ENCODE data around the gene EYA4. TPM values are rescaled to one million over a fixed set of nuclear protein-coding genes. Genes with fewer than 3 reads are reported as not detected.

EYA4 gene
- total RNA-seq, 1 experiment from 2014 or later = not detected

DNA sequence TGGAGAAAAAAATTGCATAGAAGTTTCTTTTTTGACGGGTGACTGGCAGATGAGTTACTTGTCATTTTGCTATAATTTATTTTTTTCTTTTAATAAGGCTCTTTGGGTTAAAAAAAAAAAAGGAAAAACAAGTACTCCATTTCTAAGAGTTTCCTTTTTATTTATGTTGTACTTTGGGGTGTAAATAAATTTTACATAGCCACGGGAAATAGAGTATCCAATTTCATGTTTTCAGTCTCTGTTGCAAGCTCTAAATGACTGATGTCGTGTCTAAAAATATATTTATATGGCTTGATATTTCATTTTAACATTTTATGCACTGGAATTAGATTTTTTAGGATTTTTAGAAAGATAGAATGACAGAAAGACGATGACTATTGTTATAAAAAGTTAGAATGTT, 3.4 kb downstream of the EYA4 start:
- Histone ChIP-seq H3K27me3 (ENCODE audit: control insufficient read depth, insufficient read depth, low read length) (peaks cover 6% of the 10 kb centered on the region), H3K4me3 (ENCODE audit: low read depth in 2 of 2, low read length in 2 of 2) (no peak overlapping the region), H3K9me3 (ENCODE audit: control insufficient read depth, insufficient read depth, low read depth, low read length) (no peaks in the 10 kb centered on the region), H3K27ac (ENCODE audit: low read length) (no peak overlapping the region), H3K4me1 (ENCODE audit: control insufficient read depth, insufficient read depth, low read length) (no peaks in the 10 kb centered on the region), H3K36me3 (ENCODE audit: control insufficient read depth, insufficient read depth, low read length) (no peaks in the 10 kb centered on the region)
- ChIA-PET CTCF (no interaction called here), POLR2A (no interaction called here)
- TF ChIP-seq TCF7L2 (IDR thresholded peaks at IDR 0.05; ENCODE audit: low read depth, low read length) (no peak), POLR2AphosphoS5 (IDR thresholded peaks at IDR 0.05; ENCODE audit: low read depth, low read length) (no peak), SIN3A (IDR thresholded peaks at IDR 0.05; ENCODE audit: borderline replicate concordance, insufficient read depth, low read depth, low read length) (no peak)
- TF ChIP-seq, protein P1, sequence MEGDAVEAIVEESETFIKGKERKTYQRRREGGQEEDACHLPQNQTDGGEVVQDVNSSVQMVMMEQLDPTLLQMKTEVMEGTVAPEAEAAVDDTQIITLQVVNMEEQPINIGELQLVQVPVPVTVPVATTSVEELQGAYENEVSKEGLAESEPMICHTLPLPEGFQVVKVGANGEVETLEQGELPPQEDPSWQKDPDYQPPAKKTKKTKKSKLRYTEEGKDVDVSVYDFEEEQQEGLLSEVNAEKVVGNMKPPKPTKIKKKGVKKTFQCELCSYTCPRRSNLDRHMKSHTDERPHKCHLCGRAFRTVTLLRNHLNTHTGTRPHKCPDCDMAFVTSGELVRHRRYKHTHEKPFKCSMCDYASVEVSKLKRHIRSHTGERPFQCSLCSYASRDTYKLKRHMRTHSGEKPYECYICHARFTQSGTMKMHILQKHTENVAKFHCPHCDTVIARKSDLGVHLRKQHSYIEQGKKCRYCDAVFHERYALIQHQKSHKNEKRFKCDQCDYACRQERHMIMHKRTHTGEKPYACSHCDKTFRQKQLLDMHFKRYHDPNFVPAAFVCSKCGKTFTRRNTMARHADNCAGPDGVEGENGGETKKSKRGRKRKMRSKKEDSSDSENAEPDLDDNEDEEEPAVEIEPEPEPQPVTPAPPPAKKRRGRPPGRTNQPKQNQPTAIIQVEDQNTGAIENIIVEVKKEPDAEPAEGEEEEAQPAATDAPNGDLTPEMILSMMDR (IDR thresholded peaks at IDR 0.05) = no peak
- TF ChIP-seq, protein P2, sequence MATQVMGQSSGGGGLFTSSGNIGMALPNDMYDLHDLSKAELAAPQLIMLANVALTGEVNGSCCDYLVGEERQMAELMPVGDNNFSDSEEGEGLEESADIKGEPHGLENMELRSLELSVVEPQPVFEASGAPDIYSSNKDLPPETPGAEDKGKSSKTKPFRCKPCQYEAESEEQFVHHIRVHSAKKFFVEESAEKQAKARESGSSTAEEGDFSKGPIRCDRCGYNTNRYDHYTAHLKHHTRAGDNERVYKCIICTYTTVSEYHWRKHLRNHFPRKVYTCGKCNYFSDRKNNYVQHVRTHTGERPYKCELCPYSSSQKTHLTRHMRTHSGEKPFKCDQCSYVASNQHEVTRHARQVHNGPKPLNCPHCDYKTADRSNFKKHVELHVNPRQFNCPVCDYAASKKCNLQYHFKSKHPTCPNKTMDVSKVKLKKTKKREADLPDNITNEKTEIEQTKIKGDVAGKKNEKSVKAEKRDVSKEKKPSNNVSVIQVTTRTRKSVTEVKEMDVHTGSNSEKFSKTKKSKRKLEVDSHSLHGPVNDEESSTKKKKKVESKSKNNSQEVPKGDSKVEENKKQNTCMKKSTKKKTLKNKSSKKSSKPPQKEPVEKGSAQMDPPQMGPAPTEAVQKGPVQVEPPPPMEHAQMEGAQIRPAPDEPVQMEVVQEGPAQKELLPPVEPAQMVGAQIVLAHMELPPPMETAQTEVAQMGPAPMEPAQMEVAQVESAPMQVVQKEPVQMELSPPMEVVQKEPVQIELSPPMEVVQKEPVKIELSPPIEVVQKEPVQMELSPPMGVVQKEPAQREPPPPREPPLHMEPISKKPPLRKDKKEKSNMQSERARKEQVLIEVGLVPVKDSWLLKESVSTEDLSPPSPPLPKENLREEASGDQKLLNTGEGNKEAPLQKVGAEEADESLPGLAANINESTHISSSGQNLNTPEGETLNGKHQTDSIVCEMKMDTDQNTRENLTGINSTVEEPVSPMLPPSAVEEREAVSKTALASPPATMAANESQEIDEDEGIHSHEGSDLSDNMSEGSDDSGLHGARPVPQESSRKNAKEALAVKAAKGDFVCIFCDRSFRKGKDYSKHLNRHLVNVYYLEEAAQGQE (IDR thresholded peaks at IDR 0.05; ENCODE audit: insufficient read depth in 1 of 2, low read depth in 2 of 2, low read length in 1 of 2) = no peak
- in situ Hi-C loops (cut with HindIII; ENCODE audit: low pct_unique_long_range_greater_than_20kb, low sequenced_read_pairs) (no loop called here), intact Hi-C loops (cut with micrococcal nuclease; ENCODE audit: unreplicated experiment) (no loop called here)
- DNase-seq (ENCODE audit: low read depth, low spot score) (no peak), ATAC-seq (no peak)
- BruUV-seq (replicated peaks) = no TSS peak

DNA sequence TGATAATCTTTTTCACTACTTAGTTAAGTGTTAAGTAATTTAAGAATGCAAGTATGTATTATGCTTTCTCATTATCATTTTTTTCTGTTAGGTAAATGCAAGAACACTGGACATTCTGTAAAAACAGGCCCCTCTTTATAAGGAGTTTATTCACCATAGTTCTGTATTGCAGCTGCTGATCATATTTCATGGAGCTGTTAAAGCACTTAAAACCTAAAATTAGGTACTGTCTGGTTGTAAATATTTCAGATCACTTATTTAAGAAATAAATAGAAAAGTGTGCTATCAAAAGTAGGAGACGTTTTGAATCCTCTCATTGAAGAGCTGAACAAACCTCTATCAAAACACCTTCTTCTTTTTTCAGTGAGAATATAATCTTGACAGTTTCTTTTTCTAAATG, 3.9 kb downstream of the EYA4 start:
- Histone ChIP-seq H3K4me3 (ENCODE audit: low read depth in 2 of 2, low read length in 2 of 2) (no peak overlapping the region), H3K27ac (ENCODE audit: low read length) (no peak overlapping the region), H3K4me1 (ENCODE audit: control insufficient read depth, insufficient read depth, low read length) (no peaks in the 10 kb centered on the region), H3K36me3 (ENCODE audit: control insufficient read depth, insufficient read depth, low read length) (no peaks in the 10 kb centered on the region), H3K9me3 (ENCODE audit: control insufficient read depth, insufficient read depth, low read depth, low read length) (no peaks in the 10 kb centered on the region), H3K27me3 (ENCODE audit: control insufficient read depth, insufficient read depth, low read length) (peaks cover 6% of the 10 kb centered on the region)
- POLR2A ChIA-PET = interaction anchor here (0.6 kb wide), 1 partner anchor 141 kb away, joined by 3 read pairs; no protein-coding TSS in a partner anchor
- CTCF ChIA-PET = no interaction called here
- ATAC-seq = no peak
- in situ Hi-C loops (cut with HindIII; ENCODE audit: low pct_unique_long_range_greater_than_20kb, low sequenced_read_pairs) = no loop called here
- no peak for DNase-seq (ENCODE audit: low read depth, low spot score)
- TF ChIP-seq, protein P1 (IDR thresholded peaks at IDR 0.05) = no peak
- no TSS peak for BruUV-seq (replicated peaks)
- intact Hi-C loops (cut with micrococcal nuclease; ENCODE audit: unreplicated experiment) = no loop called here

Data from Panc1 (cell line).